CMK (cell line): ENCODE measurements around the gene MYO3B.

Experiments
- DNase-seq: peaks from one replicate; pipeline ENCODE4 v3.0.0-alpha.2; 2010; ENCODE audit warnings: low read depth

The MYO3B gene

DNA sequence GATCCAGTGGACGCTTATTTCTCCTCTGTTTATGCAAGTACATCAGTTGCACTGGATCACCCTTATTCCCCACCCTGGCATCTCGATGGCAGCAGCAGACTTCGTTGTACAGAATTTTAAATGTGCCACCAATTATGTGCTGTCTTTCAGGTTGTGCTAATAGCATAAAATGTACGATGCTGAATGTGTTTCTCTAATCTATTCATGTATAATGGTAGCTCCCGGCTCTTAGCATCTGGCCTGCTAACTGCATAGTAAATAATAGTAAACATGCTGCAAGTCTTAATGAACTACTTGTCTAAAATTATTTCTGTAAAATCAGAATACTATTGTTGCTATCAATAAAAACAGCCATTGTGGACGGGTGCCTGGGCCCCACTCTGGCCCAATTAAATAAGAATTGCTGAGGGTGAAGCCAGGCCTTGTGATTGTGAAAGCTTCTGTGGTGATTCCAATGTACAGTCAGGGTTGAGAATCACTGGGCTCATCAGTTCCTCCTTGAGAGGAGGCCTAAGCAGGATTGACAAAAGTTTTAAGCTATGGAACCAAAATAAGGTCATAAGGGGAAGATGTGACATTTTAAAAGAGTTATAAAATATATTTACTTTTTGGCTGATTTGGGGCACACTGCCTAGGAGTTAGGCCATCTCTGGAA is 14.4 kb upstream of the MYO3B start:
- DNase-seq, result no peak

DNA sequence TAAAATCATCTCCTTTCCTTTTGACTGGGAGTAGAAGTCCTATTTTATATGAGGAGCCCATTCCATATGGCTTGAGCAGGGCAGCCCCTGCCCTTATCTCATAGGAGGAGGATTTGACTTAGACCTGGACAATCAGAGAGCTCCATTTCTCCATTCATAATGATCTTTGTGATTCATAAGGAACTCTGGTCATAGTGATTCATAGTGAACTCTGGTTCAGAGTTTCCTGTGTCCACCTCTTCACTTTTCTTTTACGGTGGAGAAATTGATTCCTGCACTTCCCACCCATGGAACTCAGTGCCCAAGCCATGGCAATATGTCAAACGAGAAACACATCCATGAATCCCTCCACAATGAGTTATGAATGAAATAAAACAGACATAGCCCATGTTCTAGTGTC is 12.8 kb upstream of the MYO3B start:
- no peak for DNase-seq

DNA sequence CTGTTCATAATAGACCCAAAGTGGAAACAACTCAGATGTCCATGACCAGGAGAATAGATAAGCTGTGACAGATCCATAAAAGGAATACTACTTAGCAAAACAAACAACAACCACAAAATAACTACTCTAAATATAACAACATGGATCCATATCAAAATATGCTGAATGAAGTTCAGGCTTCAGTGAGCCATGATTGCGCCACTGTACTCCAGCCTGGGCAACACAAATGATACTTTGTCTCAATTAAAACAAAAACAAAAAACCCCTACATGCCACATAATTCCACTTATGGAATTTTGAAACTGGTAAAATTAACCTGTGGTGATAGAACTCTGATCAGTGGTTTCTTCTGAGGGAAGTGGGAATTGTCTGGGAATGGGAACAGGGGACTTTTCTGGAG is 11.2 kb upstream of the MYO3B start:
- DNase-seq, result no peak

GRCh38 chr2:170170281-170171040 is 7.5 kb upstream of the MYO3B start:
- DNase-seq, result no peak

- no peak for DNase-seq
Measured at GRCh38 chr2:170176212-170176611, 1.7 kb upstream of the MYO3B start.

DNA sequence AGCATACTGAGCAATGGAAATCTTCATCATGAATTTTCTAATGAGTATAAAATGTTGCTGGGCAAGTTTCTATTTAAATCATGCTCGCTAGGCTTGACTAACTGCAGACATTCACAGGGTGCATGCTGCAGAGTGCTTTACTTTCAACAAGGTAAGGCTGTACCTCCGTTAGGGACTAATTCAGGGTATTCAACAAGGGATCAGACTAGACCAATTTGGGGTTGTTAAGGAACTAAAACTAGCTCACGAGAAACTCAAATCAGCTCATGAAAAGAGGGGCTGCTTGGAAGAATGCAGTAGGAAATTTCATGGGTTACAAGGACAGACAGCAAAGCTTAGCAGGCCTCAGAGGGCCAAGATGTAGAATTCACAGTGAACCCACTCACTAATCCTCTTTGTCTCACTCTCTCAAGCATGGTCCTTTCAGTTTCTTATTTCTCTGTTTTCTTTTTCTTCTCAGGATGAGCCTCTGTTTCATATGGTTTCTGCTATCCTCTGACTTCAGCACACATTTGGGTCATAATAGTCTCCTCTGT is 2.2 kb downstream of the MYO3B start:
- DNase-seq, result no peak

DNA sequence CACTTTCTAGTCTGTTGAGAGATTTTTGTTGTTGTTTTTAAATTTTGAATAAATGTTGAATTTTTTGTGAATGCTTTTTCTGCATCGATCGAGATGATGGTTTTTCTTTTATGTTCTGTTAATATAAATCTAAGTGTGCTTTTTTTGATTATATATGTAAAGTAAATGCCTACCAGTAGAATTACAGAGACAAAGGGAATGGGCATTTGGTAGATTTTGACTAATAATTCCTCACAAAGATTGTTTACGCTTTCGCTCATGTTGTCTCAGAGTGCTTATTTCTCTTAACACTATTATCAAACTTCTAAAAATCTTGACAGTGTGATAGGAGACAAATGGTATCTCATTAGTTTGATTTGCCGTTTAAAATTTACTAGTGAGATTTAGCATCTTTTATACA is 3.7 kb downstream of the MYO3B start:
- no peak for DNase-seq

DNA sequence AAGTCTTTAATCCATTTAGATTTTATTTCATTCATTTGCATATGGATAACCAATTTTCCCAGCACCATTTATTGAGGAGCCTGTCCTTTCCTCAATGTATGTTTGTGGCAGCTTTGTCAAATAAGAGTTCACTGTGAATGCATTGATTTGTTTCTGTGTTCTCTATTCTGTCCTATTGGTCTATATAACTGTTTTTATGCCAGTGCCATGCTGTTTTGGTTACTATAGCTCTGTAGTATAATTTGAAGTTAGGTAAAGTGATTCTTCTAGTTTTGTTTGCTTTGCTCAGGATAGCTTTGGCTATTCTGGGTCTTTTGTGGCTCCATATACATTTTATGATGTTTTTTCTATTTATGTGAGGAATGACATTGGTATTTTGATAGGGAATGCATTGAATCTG is 7.4 kb downstream of the MYO3B start:
- DNase-seq, result no peak

- no peak for DNase-seq
Measured at GRCh38 chr2:170189757-170190156, 11.8 kb downstream of the MYO3B start.

DNA sequence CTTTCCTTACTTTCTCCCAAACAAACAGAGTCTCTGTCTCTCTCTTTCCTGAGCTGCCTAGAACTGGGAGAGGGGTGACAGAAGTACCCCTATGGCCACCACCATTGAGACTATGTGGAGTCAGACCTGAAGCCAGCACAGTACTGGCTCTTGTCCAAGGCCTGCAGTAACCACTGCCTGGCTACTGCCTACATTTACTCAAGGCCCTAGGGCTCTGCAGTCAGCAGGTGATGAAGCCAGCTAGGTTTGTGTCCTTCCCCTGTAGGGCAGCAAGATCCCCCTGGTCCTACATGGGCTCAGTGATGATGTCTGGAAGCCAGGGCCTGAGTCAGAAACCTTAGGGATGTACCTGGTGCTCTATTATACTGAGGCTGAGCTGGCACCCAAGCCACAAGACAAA is 12.2 kb downstream of the MYO3B start:
- no peak for DNase-seq

DNA sequence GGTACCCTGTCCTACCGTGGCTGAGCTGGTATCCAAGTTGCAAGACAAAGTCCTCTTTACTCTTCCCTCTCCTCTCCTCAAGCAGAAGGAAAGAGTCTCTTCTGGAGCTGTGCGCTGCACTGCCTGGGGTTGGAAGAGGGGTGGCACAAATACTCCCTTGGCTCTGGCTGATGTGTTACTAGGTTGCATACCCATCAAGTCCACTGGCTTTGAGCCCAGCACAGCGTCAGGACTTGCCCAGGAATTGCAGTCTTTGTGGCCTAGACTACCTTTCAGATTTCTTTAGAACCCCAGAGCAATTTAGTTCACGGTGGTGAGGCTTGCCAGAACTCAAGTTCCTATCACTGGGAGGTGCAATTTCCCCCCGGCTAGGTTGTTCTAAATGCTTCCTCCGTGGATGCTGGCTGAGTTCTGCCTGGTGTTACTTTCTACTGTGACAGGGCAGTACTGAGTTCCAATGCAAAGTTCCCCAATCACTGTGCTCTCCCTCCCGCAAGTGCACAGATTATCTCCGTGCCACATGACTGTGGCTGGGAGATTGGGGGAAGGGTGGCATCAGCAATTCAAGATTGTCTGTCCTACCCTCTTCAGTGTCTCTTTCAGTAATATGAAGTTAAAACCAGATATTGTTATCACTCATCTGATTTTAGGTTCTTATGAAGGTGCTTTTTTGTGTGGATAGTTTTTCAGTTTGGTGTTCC is 13.4 kb downstream of the MYO3B start:
- DNase-seq, result no peak

DNA sequence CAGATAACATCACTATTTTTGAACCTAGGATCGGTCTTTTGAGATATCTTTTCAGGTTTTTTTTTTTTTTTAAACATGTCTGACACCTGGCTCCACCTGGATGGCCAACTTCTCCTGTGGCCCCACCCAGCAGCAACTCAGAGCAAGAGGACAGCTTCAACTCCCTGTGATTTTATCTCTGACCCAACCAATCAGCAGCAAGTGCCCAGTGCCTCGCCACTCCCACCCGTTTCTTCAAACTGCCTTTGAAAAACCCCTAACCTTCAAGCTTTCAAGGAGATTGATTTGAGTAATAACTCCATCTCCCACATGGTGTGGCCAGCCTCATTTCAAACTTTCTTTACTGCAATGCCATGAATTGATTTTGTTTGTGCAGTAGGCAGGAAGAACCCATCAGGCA is 19.0 kb downstream of the MYO3B start:
- no peak for DNase-seq

- no peak for DNase-seq
Measured at GRCh38 chr2:170201275-170201674, 23.3 kb downstream of the MYO3B start.

GRCh38 chr2:170201734-170202393 is 23.9 kb downstream of the MYO3B start:
- no peak for DNase-seq

DNA sequence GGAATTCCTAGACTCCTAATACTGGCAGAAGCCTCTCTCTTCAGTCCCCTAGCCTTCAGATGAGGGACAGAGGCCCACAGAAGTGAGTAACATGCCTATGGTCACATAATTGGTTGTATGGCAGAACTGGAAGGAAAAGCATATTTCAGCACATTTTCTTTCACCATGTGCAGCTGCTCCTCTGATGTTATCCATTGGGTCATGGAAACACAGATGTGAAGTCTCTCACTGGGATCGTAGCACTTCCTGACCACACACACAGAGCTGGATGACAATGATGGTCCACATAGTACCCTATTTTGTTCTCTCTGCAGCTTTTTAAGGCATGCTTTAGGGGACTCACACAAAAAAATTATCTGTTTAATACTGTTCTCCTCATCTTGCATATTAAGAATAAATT is 24.5 kb downstream of the MYO3B start:
- no peak for DNase-seq

GRCh38 chr2:170204298-170204951 is 26.5 kb downstream of the MYO3B start:
- DNase-seq, result no peak

- no peak for DNase-seq
Measured at GRCh38 chr2:170206246-170206645, 28.3 kb downstream of the MYO3B start.

GRCh38 chr2:170206805-170207407 is 29.0 kb downstream of the MYO3B start:
- DNase-seq, result no peak

DNA sequence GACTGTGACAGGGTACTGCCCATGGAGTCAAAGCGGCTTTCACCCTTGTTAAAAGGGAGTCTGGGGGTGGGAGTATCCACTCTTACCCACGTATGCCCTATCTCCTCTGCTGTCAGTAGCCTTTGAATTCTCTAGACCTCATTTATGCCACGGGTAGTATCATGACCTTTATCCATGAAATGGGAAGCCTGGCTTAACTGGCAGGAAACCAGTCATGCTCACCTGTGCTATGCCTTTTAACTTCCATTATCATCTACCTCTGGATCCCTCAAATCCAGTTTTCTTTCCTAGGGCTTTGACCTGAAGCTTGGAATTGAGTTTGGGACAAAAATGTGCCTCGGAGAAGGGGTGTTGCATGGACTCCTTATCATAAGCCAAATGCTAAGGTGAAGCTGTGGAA is 30.0 kb downstream of the MYO3B start:
- no peak for DNase-seq

DNA sequence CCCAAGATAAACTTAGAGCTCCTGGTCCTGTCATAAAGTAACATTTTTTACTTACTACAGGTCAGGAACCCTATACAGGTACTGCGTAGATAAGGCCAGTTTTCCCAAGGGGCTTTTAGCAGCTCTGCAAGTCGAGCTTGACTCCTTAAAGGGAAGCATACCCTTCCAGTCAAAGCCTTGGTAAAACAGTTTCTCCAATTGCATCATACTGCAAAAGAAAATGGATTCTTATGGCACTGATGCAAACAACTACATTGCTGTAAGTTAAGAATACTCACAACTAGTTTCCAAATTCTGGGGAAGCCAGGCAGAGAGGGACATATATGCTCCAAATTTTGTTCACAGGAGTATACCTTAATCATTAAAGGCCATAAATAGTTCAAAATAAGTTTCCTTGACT is 31.0 kb downstream of the MYO3B start:
- DNase-seq, result no peak

DNA sequence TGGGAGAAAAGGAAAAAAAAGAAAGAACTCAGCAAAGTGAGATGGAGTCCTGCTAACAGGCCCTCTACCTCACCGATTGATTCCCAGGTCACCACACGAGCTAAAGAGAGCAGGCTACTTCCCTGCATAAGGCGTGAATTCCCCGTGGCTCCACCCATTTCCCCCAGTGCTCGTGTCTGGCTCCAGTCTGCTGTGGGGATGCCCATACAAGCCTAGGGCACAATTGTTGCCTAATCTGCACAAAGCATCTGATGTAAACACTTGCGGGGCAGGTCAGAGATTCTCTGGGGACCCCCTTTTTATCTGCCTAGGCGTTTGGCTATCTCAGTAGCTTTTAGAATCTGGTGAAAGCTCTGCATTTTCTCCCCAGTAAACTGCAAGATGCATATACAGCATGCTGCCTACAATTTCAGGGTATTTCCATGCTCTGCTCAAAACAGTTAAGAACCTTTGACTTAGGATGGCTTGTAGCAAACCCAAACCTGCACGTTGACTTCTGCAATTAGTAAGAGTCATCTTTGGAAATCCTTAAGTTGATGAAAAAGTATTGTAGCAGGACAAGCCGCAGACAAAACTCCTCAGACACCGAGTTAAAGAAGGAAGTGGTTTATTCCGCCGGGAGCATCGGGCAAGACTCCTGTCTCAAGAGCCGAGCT is 34.8 kb downstream of the MYO3B start:
- peak; percentile 65 for DNase-seq
